ENCODE measurements around the gene CMTM7. TPM values are rescaled to one million over a fixed set of nuclear protein-coding genes. Genes with fewer than 3 reads are reported as not detected.

CMTM7 gene
- polyA plus RNA-seq, 3 donors: 100 to 148 (median 146) TPM

DNA sequence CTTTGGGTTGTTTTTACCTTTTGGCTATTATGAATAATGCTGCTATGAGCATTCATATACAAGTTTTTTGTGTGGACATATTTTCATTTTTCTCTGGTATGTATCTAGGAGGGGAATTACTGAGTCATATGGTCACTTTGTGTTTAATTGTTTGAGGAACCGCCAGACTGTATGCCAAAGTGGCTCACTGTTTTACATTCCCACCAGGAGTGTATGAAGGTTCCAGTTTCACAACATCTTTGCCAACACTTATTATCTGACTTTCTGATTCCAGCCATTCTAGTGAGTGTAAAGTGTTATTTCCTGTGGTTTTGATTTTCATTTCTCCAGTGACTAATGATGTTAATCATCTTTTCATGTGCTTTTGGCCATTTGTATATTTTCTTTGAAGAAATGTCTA is 51.8 kb downstream of the CMTM7 start:
- Mint-ChIP-seq H3K9me3 (peaks cover 0 to 5% (median 0%) of the 10 kb centered on the region in 7 donors), H3K27ac (peak overlapping the region in 5 of 7 donors; percentile 4 to 88 (median 66)), H3K4me1 (peaks cover 34% of the 10 kb centered on the region), H3K4me3 (no peak overlapping the region), H3K36me3 (peaks cover 36 to 65% of the 10 kb centered on the region in 2 donors), H3K27me3 (ENCODE audit: low read depth in 3 of 3) (no peaks in the 10 kb centered on the region)
- H3K27ac ChIP-seq (ENCODE audit: low read depth in 1 of 2, low read length in 2 of 2): peak overlapping the region in 1 of 2 donors; percentile 22
- peaks cover 3% of the 10 kb centered on the region in 2 donors for H3K4me1 ChIP-seq (ENCODE audit: control insufficient read depth in 1 of 2, insufficient read depth in 2 of 2, low read length in 2 of 2)
- no peaks in the 10 kb centered on the region for H3K27me3 ChIP-seq (ENCODE audit: control insufficient read depth in 2 of 2, insufficient read depth in 2 of 2, low read length in 2 of 2)
- no CpG with 5 or more reads among the region's 1 CpG for WGBS (ENCODE audit: insufficient coverage)
- no peak overlapping the region for H2AFZ ChIP-seq (ENCODE audit: insufficient read depth, low read depth, low read length, poor library complexity, severe bottlenecking)
- DNase-seq: peak in 1 of 3 donors; percentile 52
- H3K4me2 ChIP-seq (replicated peaks; ENCODE audit: extremely low read depth, low read length, poor library complexity, severe bottlenecking): no peak overlapping the region
- H3K4me3 ChIP-seq (replicated peaks in 1 of 3; ENCODE audit: low read depth in 2 of 3, low read length in 3 of 3): no peak overlapping the region
- H3K9ac ChIP-seq (ENCODE audit: insufficient read depth, low read length, poor library complexity, severe bottlenecking): no peak overlapping the region
- intact Hi-C loops (cut with micrococcal nuclease): loop anchor here in 1 of 2 donors (10.0 kb wide), 1 partner anchor 139 kb away; no protein-coding TSS in a partner anchor
- TF ChIP-seq, protein P1, sequence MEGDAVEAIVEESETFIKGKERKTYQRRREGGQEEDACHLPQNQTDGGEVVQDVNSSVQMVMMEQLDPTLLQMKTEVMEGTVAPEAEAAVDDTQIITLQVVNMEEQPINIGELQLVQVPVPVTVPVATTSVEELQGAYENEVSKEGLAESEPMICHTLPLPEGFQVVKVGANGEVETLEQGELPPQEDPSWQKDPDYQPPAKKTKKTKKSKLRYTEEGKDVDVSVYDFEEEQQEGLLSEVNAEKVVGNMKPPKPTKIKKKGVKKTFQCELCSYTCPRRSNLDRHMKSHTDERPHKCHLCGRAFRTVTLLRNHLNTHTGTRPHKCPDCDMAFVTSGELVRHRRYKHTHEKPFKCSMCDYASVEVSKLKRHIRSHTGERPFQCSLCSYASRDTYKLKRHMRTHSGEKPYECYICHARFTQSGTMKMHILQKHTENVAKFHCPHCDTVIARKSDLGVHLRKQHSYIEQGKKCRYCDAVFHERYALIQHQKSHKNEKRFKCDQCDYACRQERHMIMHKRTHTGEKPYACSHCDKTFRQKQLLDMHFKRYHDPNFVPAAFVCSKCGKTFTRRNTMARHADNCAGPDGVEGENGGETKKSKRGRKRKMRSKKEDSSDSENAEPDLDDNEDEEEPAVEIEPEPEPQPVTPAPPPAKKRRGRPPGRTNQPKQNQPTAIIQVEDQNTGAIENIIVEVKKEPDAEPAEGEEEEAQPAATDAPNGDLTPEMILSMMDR (IDR thresholded peaks at IDR 0.05): no peak
- H4K20me1 ChIP-seq (ENCODE audit: insufficient read depth, low read length): peaks cover 98% of the 10 kb centered on the region
- peaks cover 99% of the 10 kb centered on the region for H3K79me2 ChIP-seq (ENCODE audit: insufficient read depth, low read length)
- H3K9me3 ChIP-seq (replicated peaks in 1 of 2; ENCODE audit: control insufficient read depth in 1 of 2, insufficient read depth in 1 of 2, low read length in 2 of 2): no peaks in the 10 kb centered on the region
- peaks cover 16 to 59% of the 10 kb centered on the region in 2 donors for H3K36me3 ChIP-seq (replicated peaks in 1 of 2; ENCODE audit: control insufficient read depth in 1 of 2, insufficient read depth in 2 of 2, low read length in 2 of 2)

DNA sequence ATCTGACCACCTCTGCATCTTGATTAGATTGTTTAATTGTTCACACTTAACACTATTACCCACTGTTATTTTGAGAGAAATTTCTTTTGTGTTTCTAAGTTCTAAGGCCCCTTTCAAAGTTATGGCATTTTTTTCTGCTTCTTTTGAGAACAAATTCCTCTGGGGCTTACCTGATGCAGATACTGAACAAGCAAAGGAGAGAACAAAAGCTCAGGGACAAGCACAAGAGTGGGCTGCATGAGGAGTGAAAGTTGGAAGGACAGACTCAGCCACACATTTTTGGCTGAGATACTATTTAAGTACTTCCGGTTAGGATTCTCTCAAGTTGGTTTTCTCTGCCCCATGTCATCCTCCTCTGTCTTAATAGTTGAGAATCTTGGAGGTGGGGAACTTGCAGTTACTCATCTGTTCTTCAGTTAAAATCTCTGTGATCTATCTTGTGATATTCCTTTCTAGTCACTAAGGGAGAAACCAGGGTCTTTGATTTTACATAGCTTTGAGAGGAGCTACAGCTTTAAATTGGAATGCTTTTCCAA is 56.3 kb downstream of the CMTM7 start:
- DNase-seq: no peak
- H3K9ac ChIP-seq (ENCODE audit: insufficient read depth, low read length, poor library complexity, severe bottlenecking): no peak overlapping the region
- TF ChIP-seq, protein P1 (IDR thresholded peaks at IDR 0.05): no peak
- peak overlapping the region in 1 of 2 donors; percentile 64 for H3K27ac ChIP-seq (ENCODE audit: low read depth in 1 of 2, low read length in 2 of 2)
- H3K9me3 Mint-ChIP-seq: no peaks in the 10 kb centered on the region
- no peak overlapping the region for H3K4me3 ChIP-seq (replicated peaks in 1 of 3; ENCODE audit: low read depth in 2 of 3, low read length in 3 of 3)
- H3K9me3 ChIP-seq (replicated peaks in 1 of 2; ENCODE audit: control insufficient read depth in 1 of 2, insufficient read depth in 1 of 2, low read length in 2 of 2): no peaks in the 10 kb centered on the region
- no peak overlapping the region for H3K4me2 ChIP-seq (replicated peaks; ENCODE audit: extremely low read depth, low read length, poor library complexity, severe bottlenecking)
- H2AFZ ChIP-seq (ENCODE audit: insufficient read depth, low read depth, low read length, poor library complexity, severe bottlenecking): no peak overlapping the region
- peaks cover 28% of the 10 kb centered on the region for H3K4me1 Mint-ChIP-seq
- H3K27ac Mint-ChIP-seq: peak overlapping the region in 1 of 7 donors; percentile 4
- peaks cover 12 to 14% of the 10 kb centered on the region in 2 donors for H3K4me1 ChIP-seq (ENCODE audit: control insufficient read depth in 1 of 2, insufficient read depth in 2 of 2, low read length in 2 of 2)
- no peaks in the 10 kb centered on the region for H3K27me3 ChIP-seq (ENCODE audit: control insufficient read depth in 2 of 2, insufficient read depth in 2 of 2, low read length in 2 of 2)
- peaks cover 98% of the 10 kb centered on the region for H4K20me1 ChIP-seq (ENCODE audit: insufficient read depth, low read length)
- H3K36me3 Mint-ChIP-seq: peaks cover 50 to 74% of the 10 kb centered on the region in 2 donors
- H3K27me3 Mint-ChIP-seq (ENCODE audit: low read depth in 3 of 3): peaks cover 0 to 1% (median 0%) of the 10 kb centered on the region in 3 donors
- H3K4me3 Mint-ChIP-seq: no peak overlapping the region
- H3K79me2 ChIP-seq (ENCODE audit: insufficient read depth, low read length): peaks cover 68% of the 10 kb centered on the region
- intact Hi-C loops (cut with micrococcal nuclease): loop anchor here in 1 of 2 donors (10.0 kb wide), 1 partner anchor 143 kb away; no protein-coding TSS in a partner anchor
- H3K36me3 ChIP-seq (replicated peaks in 1 of 2; ENCODE audit: control insufficient read depth in 1 of 2, insufficient read depth in 2 of 2, low read length in 2 of 2): peaks cover 39 to 84% of the 10 kb centered on the region in 2 donors
- WGBS (ENCODE audit: insufficient coverage): no CpG with 5 or more reads among the region's 1 CpG
